ENCODE data around the gene MMP8. TPM values are rescaled to one million over a fixed set of nuclear protein-coding genes. Genes with fewer than 3 reads are reported as not detected.

MMP8 gene
- polyA plus RNA-seq, 1 donor (not counting 4 experiments of a cell fraction or from before 2014, with no cell fraction given), result 0.09 TPM

GRCh38 chr11:102683277-102683676, 41.5 kb downstream of the MMP8 start:
- TF ChIP-seq EZH2 (IDR thresholded peaks at IDR 0.05; ENCODE audit: low read length) (no peak), CTCF (optimal IDR thresholded peaks at IDR 0.05 in 1 of 3, IDR thresholded peaks at IDR 0.05 in 1 of 3, conservative IDR thresholded peaks at IDR 0.05 in 1 of 3; ENCODE audit: extremely low read depth in 1 of 3, insufficient read depth in 2 of 3, low read length in 3 of 3) (peak; percentile 39 to 90 (median 60))

DNA sequence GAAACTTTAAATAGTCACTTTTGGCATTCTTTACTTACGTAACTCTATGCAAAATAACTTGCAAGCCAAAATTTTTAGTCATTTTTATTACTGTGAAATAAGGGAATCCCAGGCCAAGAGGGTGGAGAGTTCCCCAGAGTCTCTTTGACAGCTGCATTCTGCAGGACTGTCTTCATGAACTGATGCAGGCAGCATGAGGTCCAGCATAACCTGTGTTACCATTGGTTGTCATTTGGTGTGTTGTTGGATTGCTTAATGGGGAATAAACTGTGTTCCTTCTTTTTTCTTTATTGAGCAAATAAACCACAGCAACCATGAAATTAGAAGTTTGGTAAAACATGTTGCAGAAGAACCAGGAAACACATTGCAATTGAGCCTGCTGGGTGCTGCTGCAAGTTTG, 43.8 kb downstream of the MMP8 start:
- H3K27ac ChIP-seq (ENCODE audit: control insufficient read depth, insufficient read depth, low read length), result no peak overlapping the region
- no peaks in the 10 kb centered on the region for H3K9me1 ChIP-seq (ENCODE audit: control insufficient read depth, extremely low read depth, insufficient read depth, low read length)
- TF ChIP-seq EZH2 (IDR thresholded peaks at IDR 0.05; ENCODE audit: low read length) (no peak), CTCF (optimal IDR thresholded peaks at IDR 0.05 in 1 of 3, IDR thresholded peaks at IDR 0.05 in 1 of 3, conservative IDR thresholded peaks at IDR 0.05 in 1 of 3; ENCODE audit: extremely low read depth in 1 of 3, insufficient read depth in 2 of 3, low read length in 3 of 3) (no peak)
- no peak overlapping the region for H3K4me3 ChIP-seq (ENCODE audit: control insufficient read depth in 2 of 3, extremely low read depth in 1 of 3, insufficient read depth in 2 of 3, low read depth in 1 of 3, low read length in 3 of 3)
- H3K36me3 ChIP-seq (ENCODE audit: control insufficient read depth in 2 of 2, extremely low read depth in 1 of 2, insufficient read depth in 2 of 2, low read length in 2 of 2), result no peaks in the 10 kb centered on the region
- no peaks in the 10 kb centered on the region for H4K20me1 ChIP-seq (ENCODE audit: control insufficient read depth, extremely low read depth, insufficient read depth, low read length)
- no peaks in the 10 kb centered on the region for H3K27me3 ChIP-seq (ENCODE audit: control insufficient read depth, extremely low read depth, insufficient read depth, low read length)
- no peak for DNase-seq (ENCODE audit: low read depth, low spot score)
- H3K4me1 ChIP-seq (ENCODE audit: control insufficient read depth, extremely low read depth, insufficient read depth, low read length), result peaks cover 12% of the 10 kb centered on the region
- H3K4me2 ChIP-seq (ENCODE audit: control insufficient read depth, extremely low read depth, insufficient read depth, low read depth, low read length), result no peak overlapping the region
- H3K9me3 ChIP-seq (ENCODE audit: control insufficient read depth, low read depth, low read length), result no peaks in the 10 kb centered on the region
- dilution Hi-C loops (cut with MboI; ENCODE audit: extremely low pct_ligation_motif_present, low sequenced_read_pairs), result no loop called here
- FAIRE-seq, result no peak
- H3K79me2 ChIP-seq (ENCODE audit: control insufficient read depth, insufficient read depth, low read length), result no peaks in the 10 kb centered on the region
- H2AFZ ChIP-seq (ENCODE audit: control insufficient read depth, low read length), result no peak overlapping the region
- H3K9ac ChIP-seq (ENCODE audit: control insufficient read depth, extremely low read depth, insufficient read depth, low read length), result no peak overlapping the region

More at GRCh38 chr11:102683277-102683676, 41.5 kb downstream of the MMP8 start:
- Histone ChIP-seq H3K36me3 (ENCODE audit: control insufficient read depth in 2 of 2, extremely low read depth in 1 of 2, insufficient read depth in 2 of 2, low read length in 2 of 2) (no peaks in the 10 kb centered on the region), H3K27me3 (ENCODE audit: control insufficient read depth, extremely low read depth, insufficient read depth, low read length) (no peaks in the 10 kb centered on the region), H3K79me2 (ENCODE audit: control insufficient read depth, insufficient read depth, low read length) (no peaks in the 10 kb centered on the region), H4K20me1 (ENCODE audit: control insufficient read depth, extremely low read depth, insufficient read depth, low read length) (no peaks in the 10 kb centered on the region), H3K4me1 (ENCODE audit: control insufficient read depth, extremely low read depth, insufficient read depth, low read length) (peaks cover 19% of the 10 kb centered on the region), H3K9me3 (ENCODE audit: control insufficient read depth, low read depth, low read length) (no peaks in the 10 kb centered on the region), H3K9ac (ENCODE audit: control insufficient read depth, extremely low read depth, insufficient read depth, low read length) (no peak overlapping the region), H3K27ac (ENCODE audit: control insufficient read depth, insufficient read depth, low read length) (no peak overlapping the region), H3K9me1 (ENCODE audit: control insufficient read depth, extremely low read depth, insufficient read depth, low read length) (no peaks in the 10 kb centered on the region), H3K4me3 (ENCODE audit: control insufficient read depth in 2 of 3, extremely low read depth in 1 of 3, insufficient read depth in 2 of 3, low read depth in 1 of 3, low read length in 3 of 3) (no peak overlapping the region), H3K4me2 (ENCODE audit: control insufficient read depth, extremely low read depth, insufficient read depth, low read depth, low read length) (no peak overlapping the region), H2AFZ (ENCODE audit: control insufficient read depth, low read length) (no peak overlapping the region)
- dilution Hi-C loops (cut with MboI; ENCODE audit: extremely low pct_ligation_motif_present, low sequenced_read_pairs), result no loop called here
- DNase-seq (ENCODE audit: low read depth, low spot score) (no peak), FAIRE-seq (peak; percentile 72)
